Measurements from ENCODE around the gene S100A14.
"Not testable (repeated sequence)": the region's sequence is repeated elsewhere in the genome, so short reads cannot be mapped to it uniquely, and the experiment has no call there.

S100A14 gene

GRCh38 chr1:153583976-153584375 lies 32.1 kb downstream of the S100A14 start:
- no peak for DNase-seq

GRCh38 chr1:153583514-153583913 lies 32.6 kb downstream of the S100A14 start:
- DNase-seq: not testable (repeated sequence)

GRCh38 chr1:153582836-153583235 lies 33.3 kb downstream of the S100A14 start:
- not testable (repeated sequence) for DNase-seq

- DNase-seq: no peak
Measured at GRCh38 chr1:153578936-153579335, 37.2 kb downstream of the S100A14 start.

- no peak for DNase-seq
Measured at GRCh38 chr1:153578490-153578889, 37.6 kb downstream of the S100A14 start.

- DNase-seq: no peak
Measured at GRCh38 chr1:153577624-153578051, 38.5 kb downstream of the S100A14 start.

- DNase-seq: no peak
Measured at GRCh38 chr1:153577138-153577537, 39.0 kb downstream of the S100A14 start.

GRCh38 chr1:153575497-153575896 lies 40.6 kb downstream of the S100A14 start:
- not testable (repeated sequence) for DNase-seq

- DNase-seq: not testable (repeated sequence)
Measured at GRCh38 chr1:153575081-153575491, 41.0 kb downstream of the S100A14 start.

GRCh38 chr1:153573351-153573750 lies 42.8 kb downstream of the S100A14 start:
- no peak for DNase-seq

GRCh38 chr1:153572569-153573015 lies 43.5 kb downstream of the S100A14 start:
- DNase-seq: peak; percentile 52

- no peak for DNase-seq
Measured at GRCh38 chr1:153571706-153572105, 44.4 kb downstream of the S100A14 start.

- no peak for DNase-seq
Measured at GRCh38 chr1:153570874-153571273, 45.3 kb downstream of the S100A14 start.

GRCh38 chr1:153569465-153569864 lies 46.7 kb downstream of the S100A14 start:
- no peak for DNase-seq

GRCh38 chr1:153568367-153569099 lies 47.6 kb downstream of the S100A14 start:
- DNase-seq: peak; percentile 47

- no peak for DNase-seq
Measured at GRCh38 chr1:153567621-153568366, 48.3 kb downstream of the S100A14 start.

GRCh38 chr1:153566414-153567371 lies 49.4 kb downstream of the S100A14 start:
- no peak for DNase-seq

GRCh38 chr1:153565529-153566374 lies 50.4 kb downstream of the S100A14 start, which contains the start of gene S100A2:
TSS of gene S100A2 (minus strand) at chr1:153565844. CDS start at chr1:153563877, 1,967 bp downstream.
- DNase-seq: no peak
